K562 (cell line): ENCODE data around the gene CCNL2. TPM values are rescaled to one million over a fixed set of nuclear protein-coding genes. Genes with fewer than 3 reads are reported as not detected.

ENCODE experiments used
- BCL6 ChIP-seq: fragments of 250-450 bp; sonication (Bioruptor Pico); IDR thresholded peaks from 2 replicates; pipeline ENCODE4 v1.4.0; 2020
- COPS2 ChIP-seq: fragments of 450-650 bp; conservative IDR thresholded peaks from 2 replicates; pipeline ENCODE4 v1.6.1; 2016; ENCODE audit warnings: mild to moderate bottlenecking, moderate library complexity
- HEY1 ChIP-seq: fragments of 250-450 bp; sonication (Bioruptor Pico); IDR thresholded peaks from 2 replicates; pipeline ENCODE4 v1.5.0; 2020; ENCODE audit warnings: mild to moderate bottlenecking, moderate library complexity, borderline replicate concordance
- HLTF ChIP-seq: fragments of 450-650 bp; IDR thresholded peaks from 2 replicates; pipeline ENCODE4 v1.6.1; 2016
- HNRNPUL1 ChIP-seq: fragments of 200-400 bp; formaldehyde crosslinking; IDR thresholded peaks from 2 replicates; pipeline ENCODE4 v1.6.1; 2017; ENCODE audit warnings: low read length
- LARP7 ChIP-seq: fragments of 450-650 bp; IDR thresholded peaks from 2 replicates; pipeline ENCODE4 v1.6.1; 2016
- NCOA4 ChIP-seq: fragments of 450-650 bp; IDR thresholded peaks from 2 replicates; pipeline ENCODE4 v1.6.1; 2018; ENCODE audit warnings: mild to moderate bottlenecking; ENCODE audit not compliant: partially characterized antibody
- NFYB ChIP-seq: IDR thresholded peaks from 2 replicates; pipeline ENCODE4 v1.6.1; 2011; ENCODE audit warnings: mild to moderate bottlenecking, moderate library complexity; ENCODE audit not compliant: insufficient read length; ENCODE audit errors: extremely low read depth
- RCOR1 ChIP-seq, 2 experiments: IDR thresholded peaks; 2 replicates each; pipeline ENCODE4 v1.6.1; 2012; ENCODE audit warnings: low read depth in 2 of 2, low read length in 2 of 2, borderline replicate concordance in 1 of 2, improper control_type of control experiment in 1 of 2
- ZC3H11A ChIP-seq: IDR thresholded peaks from 2 replicates; pipeline ENCODE4 v1.6.1; 2012; ENCODE audit warnings: low read depth, low read length, improper control_type of control experiment
- ZNF12 ChIP-seq: sonication (generic); formaldehyde crosslinking; IDR thresholded peaks from 2 replicates; pipeline ENCODE4 v1.4.0; 2020; ENCODE audit warnings: mild to moderate bottlenecking, missing genetic modification reagents
- ZNF133 ChIP-seq: fragments of 250-450 bp; sonication (Bioruptor Pico); IDR thresholded peaks from 2 replicates; pipeline ENCODE4 v1.4.0; 2020; ENCODE audit warnings: mild to moderate bottlenecking
- ZNF239 ChIP-seq: fragments of 250-450 bp; sonication (Bioruptor Pico); IDR thresholded peaks from 2 replicates; pipeline ENCODE4 v1.4.0; 2020; ENCODE audit warnings: mild to moderate bottlenecking
- ZNF253 ChIP-seq: fragments of 250-450 bp; sonication (Bioruptor Pico); conservative IDR thresholded peaks from 2 replicates; pipeline ENCODE4 v1.6.1; 2021; ENCODE audit warnings: mild to moderate bottlenecking
- polyA plus RNA-seq, 8 experiments: library from polyadenylated mRNA; depleted of rRNA in 4 of 8; stranded (reverse) in 5 of 8; unstranded in 3 of 8; fragments of >200 nt; fragmentation: Nextera tagmentation in 2 of 8; fragmentation: Illumina TruSeq in 1 of 8; extraction: Ambion mirVana in 2 of 8; extraction: Trizol in 1 of 8; gene quantifications; 2 replicates each; pipeline versions ENCODE4 v1.2.1 to v1.2.3, GENCODE V29; 2011 to 2014; ENCODE audit warnings: inconsistent platforms in 1 of 8, missing spikeins in 1 of 8
- total RNA-seq, 7 experiments: library from RNA; depleted of rRNA in 6 of 7; stranded (reverse); fragments of >200 nt in 6 of 7; fragmentation: Illumina TruSeq in 2 of 7; extraction: Trizol in 2 of 7; gene quantifications; 2 replicates each; pipeline versions ENCODE4 v1.2.1 to v1.2.3, GENCODE V29; 2011 to 2021; ENCODE audit warnings: low replicate concordance in 1 of 7
- TF ChIP-seq, protein P1 (sequence below): fragments of 150-350 bp; IDR thresholded peaks from 2 replicates; pipeline ENCODE4 v1.6.1; 2014; ENCODE audit warnings: low read depth, mild to moderate bottlenecking, low read length, borderline replicate concordance
- TF ChIP-seq, protein P2 (sequence below), 2 experiments: fragments of 200-800 bp in 1 of 2; sonication (Bioruptor generic) in 1 of 2; sonication (generic) in 1 of 2; formaldehyde crosslinking in 1 of 2; IDR thresholded peaks in 1 of 2; conservative IDR thresholded peaks in 1 of 2; 2 replicates each; pipeline versions ENCODE4 v1.5.0 to v1.6.1; 2016 to 2020; ENCODE audit warnings: missing compliant biosample characterization in 1 of 2, missing genetic modification characterization in 1 of 2, missing genetic modification reagents in 1 of 2
- TF ChIP-seq, protein P3 (sequence below): IDR thresholded peaks from 2 replicates; pipeline ENCODE4 v1.6.1; 2011; ENCODE audit not compliant: insufficient read length; ENCODE audit errors: extremely low read depth
- TF ChIP-seq, protein P4 (sequence below): fragments of 250-450 bp; sonication (Bioruptor Pico); IDR thresholded peaks from 2 replicates; pipeline ENCODE4 v1.5.0; 2020; ENCODE audit warnings: mild to moderate bottlenecking, borderline replicate concordance
- TF ChIP-seq, protein P5 (sequence below): fragments of 250-450 bp; sonication (Bioruptor Pico); IDR thresholded peaks from 2 replicates; pipeline ENCODE4 v1.8.0; 2022; ENCODE audit warnings: moderate library complexity, mild to moderate bottlenecking, inconsistent platforms

Gene CCNL2
- total and polyA plus RNA-seq, 9 of the 15 experiments (the other 6 are each of a cell fraction or from before 2014, with no cell fraction given) = 2.8 to 287 (median 94.5) TPM

DNA sequence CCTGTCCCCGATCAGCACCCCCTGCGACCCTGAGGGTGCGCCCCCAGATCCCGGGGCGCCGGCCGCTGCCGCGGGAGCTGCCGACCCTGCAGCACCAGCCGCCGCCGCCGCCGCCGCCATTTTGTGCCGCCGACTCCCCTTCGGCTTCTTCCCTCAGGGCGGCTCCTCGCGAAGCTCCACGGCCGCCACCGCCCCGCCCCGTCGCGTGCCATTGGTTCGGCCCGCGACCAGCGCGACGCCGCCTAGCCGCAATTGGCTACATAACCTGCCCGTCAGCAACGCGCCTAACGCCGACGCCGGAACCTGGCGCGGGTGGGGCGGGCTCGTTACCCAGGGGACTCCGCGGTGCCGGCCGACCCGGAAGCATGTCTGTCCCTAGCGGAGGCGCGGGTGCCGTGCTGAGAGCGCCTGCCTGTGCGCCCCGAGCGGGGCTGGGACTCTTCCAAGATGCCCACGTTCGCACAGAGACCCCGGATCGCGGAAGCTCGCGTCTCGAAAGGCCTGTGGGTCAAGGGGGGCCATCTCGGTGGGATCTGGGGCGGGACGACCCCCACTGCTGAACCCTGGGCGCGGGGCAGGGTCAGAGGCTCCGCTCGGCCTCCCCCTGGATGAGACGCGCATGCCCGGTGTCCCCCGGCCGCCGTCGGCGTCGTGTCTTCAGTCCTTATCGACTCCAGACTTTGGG, at the start of gene CCNL2 (continued):
- TF ChIP-seq, protein P1, sequence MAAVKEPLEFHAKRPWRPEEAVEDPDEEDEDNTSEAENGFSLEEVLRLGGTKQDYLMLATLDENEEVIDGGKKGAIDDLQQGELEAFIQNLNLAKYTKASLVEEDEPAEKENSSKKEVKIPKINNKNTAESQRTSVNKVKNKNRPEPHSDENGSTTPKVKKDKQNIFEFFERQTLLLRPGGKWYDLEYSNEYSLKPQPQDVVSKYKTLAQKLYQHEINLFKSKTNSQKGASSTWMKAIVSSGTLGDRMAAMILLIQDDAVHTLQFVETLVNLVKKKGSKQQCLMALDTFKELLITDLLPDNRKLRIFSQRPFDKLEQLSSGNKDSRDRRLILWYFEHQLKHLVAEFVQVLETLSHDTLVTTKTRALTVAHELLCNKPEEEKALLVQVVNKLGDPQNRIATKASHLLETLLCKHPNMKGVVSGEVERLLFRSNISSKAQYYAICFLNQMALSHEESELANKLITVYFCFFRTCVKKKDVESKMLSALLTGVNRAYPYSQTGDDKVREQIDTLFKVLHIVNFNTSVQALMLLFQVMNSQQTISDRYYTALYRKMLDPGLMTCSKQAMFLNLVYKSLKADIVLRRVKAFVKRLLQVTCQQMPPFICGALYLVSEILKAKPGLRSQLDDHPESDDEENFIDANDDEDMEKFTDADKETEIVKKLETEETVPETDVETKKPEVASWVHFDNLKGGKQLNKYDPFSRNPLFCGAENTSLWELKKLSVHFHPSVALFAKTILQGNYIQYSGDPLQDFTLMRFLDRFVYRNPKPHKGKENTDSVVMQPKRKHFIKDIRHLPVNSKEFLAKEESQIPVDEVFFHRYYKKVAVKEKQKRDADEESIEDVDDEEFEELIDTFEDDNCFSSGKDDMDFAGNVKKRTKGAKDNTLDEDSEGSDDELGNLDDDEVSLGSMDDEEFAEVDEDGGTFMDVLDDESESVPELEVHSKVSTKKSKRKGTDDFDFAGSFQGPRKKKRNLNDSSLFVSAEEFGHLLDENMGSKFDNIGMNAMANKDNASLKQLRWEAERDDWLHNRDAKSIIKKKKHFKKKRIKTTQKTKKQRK = no peak
- TF ChIP-seq, protein P2, sequence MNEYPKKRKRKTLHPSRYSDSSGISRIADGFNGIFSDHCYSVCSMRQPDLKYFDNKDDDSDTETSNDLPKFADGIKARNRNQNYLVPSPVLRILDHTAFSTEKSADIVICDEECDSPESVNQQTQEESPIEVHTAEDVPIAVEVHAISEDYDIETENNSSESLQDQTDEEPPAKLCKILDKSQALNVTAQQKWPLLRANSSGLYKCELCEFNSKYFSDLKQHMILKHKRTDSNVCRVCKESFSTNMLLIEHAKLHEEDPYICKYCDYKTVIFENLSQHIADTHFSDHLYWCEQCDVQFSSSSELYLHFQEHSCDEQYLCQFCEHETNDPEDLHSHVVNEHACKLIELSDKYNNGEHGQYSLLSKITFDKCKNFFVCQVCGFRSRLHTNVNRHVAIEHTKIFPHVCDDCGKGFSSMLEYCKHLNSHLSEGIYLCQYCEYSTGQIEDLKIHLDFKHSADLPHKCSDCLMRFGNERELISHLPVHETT (CRISPR knock-in tag; conservative IDR thresholded peaks at IDR 0.05 in 1 of 2, IDR thresholded peaks at IDR 0.05 in 1 of 2) = peak in 1 of 2 experiments; percentile 92; a peak in 2 of 4 replicates
- TF ChIP-seq ZNF239 (no peak), LARP7 (no peak), BCL6 (CRISPR knock-in tag) (no peak), NFYB (peak; percentile 98), ZNF12 (peak; percentile 86; the same call in 1 of the 2 replicates), HLTF (peak; percentile 24), HNRNPUL1 (no peak), ZNF253 (no peak), HEY1 (CRISPR knock-in tag) (no peak; the same call in 1 of the 2 replicates), NCOA4 (no peak), RCOR1 (IDR thresholded peaks at IDR 0.05; ENCODE audit: borderline replicate concordance in 1 of 2, low read depth in 2 of 2, low read length in 2 of 2) (peak in 1 of 2 experiments; percentile 54; a peak in 1 of 4 replicates), ZNF133 (CRISPR knock-in tag) (no peak), ZC3H11A (no peak; the same call in 1 of the 2 replicates), COPS2 (no peak)
- TF ChIP-seq, protein P3, sequence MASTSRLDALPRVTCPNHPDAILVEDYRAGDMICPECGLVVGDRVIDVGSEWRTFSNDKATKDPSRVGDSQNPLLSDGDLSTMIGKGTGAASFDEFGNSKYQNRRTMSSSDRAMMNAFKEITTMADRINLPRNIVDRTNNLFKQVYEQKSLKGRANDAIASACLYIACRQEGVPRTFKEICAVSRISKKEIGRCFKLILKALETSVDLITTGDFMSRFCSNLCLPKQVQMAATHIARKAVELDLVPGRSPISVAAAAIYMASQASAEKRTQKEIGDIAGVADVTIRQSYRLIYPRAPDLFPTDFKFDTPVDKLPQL = no peak
- TF ChIP-seq, protein P4, sequence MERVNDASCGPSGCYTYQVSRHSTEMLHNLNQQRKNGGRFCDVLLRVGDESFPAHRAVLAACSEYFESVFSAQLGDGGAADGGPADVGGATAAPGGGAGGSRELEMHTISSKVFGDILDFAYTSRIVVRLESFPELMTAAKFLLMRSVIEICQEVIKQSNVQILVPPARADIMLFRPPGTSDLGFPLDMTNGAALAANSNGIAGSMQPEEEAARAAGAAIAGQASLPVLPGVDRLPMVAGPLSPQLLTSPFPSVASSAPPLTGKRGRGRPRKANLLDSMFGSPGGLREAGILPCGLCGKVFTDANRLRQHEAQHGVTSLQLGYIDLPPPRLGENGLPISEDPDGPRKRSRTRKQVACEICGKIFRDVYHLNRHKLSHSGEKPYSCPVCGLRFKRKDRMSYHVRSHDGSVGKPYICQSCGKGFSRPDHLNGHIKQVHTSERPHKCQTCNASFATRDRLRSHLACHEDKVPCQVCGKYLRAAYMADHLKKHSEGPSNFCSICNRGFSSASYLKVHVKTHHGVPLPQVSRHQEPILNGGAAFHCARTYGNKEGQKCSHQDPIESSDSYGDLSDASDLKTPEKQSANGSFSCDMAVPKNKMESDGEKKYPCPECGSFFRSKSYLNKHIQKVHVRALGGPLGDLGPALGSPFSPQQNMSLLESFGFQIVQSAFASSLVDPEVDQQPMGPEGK (CRISPR knock-in tag) = no peak
- TF ChIP-seq, protein P5, sequence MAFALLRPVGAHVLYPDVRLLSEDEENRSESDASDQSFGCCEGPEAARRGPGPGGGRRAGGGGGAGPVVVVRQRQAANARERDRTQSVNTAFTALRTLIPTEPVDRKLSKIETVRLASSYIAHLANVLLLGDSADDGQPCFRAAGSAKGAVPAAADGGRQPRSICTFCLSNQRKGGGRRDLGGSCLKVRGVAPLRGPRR (CRISPR knock-in tag) = no peak
